H1 (cell line): ENCODE measurements around the gene TLCD3A. TPM values are rescaled to one million over a fixed set of nuclear protein-coding genes. Genes with fewer than 3 reads are reported as not detected.

Source experiments
- CTCF ChIA-PET: fragments of 300-600 bp; sonication (Branson Sonifier 250); formaldehyde crosslinking; loops from one replicate; lab custom pipeline; 2021; ENCODE audit not compliant: partially characterized antibody; lab: Charles Lee
- POLR2A ChIA-PET: fragments of 300-600 bp; sonication (Branson Sonifier 250); formaldehyde crosslinking; loops from one replicate; lab custom pipeline; 2021; ENCODE audit warnings: inconsistent platforms; ENCODE audit not compliant: partially characterized antibody; lab: Charles Lee
- DNase-seq, 2 experiments: peaks; one replicate each; pipeline versions ENCODE4 v3.0.0 to v3.0.0-alpha.2; 2010 to 2022; ENCODE audit warnings: low spot score in 2 of 2, low read depth in 1 of 2, mixed read lengths in 1 of 2
- FAIRE-seq: peaks from 2 replicates; lab custom pipeline; 2011; peaks lifted over from hg19 to GRCh38; lab: Jason Lieb, UNC
- H2AFZ ChIP-seq: 2 replicates; pipeline ENCODE4 v1.8.1; 2012; ENCODE audit warnings: low read length, inconsistent platforms
- H2AK5ac ChIP-seq: 2 replicates; pipeline ENCODE4 v1.6.1; 2013; ENCODE audit warnings: low read depth, low read length
- H2BK120ac ChIP-seq: replicated peaks from 2 replicates; pipeline ENCODE3; 2013; ENCODE audit warnings: low read depth, low read length, inconsistent platforms
- H2BK12ac ChIP-seq: 2 replicates; pipeline ENCODE4 v1.6.1; 2013; ENCODE audit warnings: low read depth, low read length
- H2BK15ac ChIP-seq: 2 replicates; pipeline ENCODE4 v1.6.1; 2013; ENCODE audit warnings: low read length
- H2BK20ac ChIP-seq: 2 replicates; pipeline ENCODE4 v1.6.1; 2013; ENCODE audit warnings: low read length
- H2BK5ac ChIP-seq: 2 replicates; pipeline ENCODE4 v1.6.1; 2013; ENCODE audit warnings: low read depth, low read length
- H3K14ac ChIP-seq: 2 replicates; pipeline ENCODE4 v1.6.1; 2013; ENCODE audit warnings: inconsistent platforms; ENCODE audit not compliant: insufficient read length
- H3K18ac ChIP-seq: 2 replicates; pipeline ENCODE4 v1.6.1; 2013; ENCODE audit warnings: low read length; ENCODE audit errors: extremely low read depth
- H3K23ac ChIP-seq: 2 replicates; pipeline ENCODE4 v1.6.1; 2013; ENCODE audit warnings: inconsistent platforms; ENCODE audit not compliant: insufficient read length
- H3K23me2 ChIP-seq: 2 replicates; pipeline ENCODE4 v1.6.1; 2013; ENCODE audit warnings: low read depth, low read length
- H3K27ac ChIP-seq: 2 replicates; pipeline ENCODE4 v1.6.1; 2011; ENCODE audit warnings: low read depth, low read length, inconsistent platforms
- H3K27me3 ChIP-seq, 4 experiments: replicated peaks in 1 of 4; 1 replicate in 1 of 4; 2 replicates in 3 of 4; pipeline versions ENCODE4 v1.6.1 to v1.8.1; 2011 to 2013; ENCODE audit warnings: low read length in 3 of 4, mild to moderate bottlenecking in 3 of 4, inconsistent platforms in 2 of 4, mixed read lengths in 2 of 4, moderate library complexity in 1 of 4; ENCODE audit not compliant: control insufficient read depth in 3 of 4, insufficient read depth in 3 of 4; ENCODE audit errors: extremely low read depth in 1 of 4
- H3K36me3 ChIP-seq, 4 experiments: 2 replicates each; pipeline versions ENCODE4 v1.6.1 to v1.8.1; 2011 to 2013; ENCODE audit warnings: mild to moderate bottlenecking in 4 of 4, low read length in 3 of 4, moderate library complexity in 2 of 4, control low read depth in 1 of 4, inconsistent platforms in 1 of 4; ENCODE audit not compliant: insufficient read depth in 4 of 4, control insufficient read depth in 2 of 4
- H3K4ac ChIP-seq: replicated peaks from 2 replicates; pipeline ENCODE3; 2013; ENCODE audit warnings: low read length, low read depth, mixed read lengths, inconsistent platforms; ENCODE audit not compliant: insufficient read length
- H3K4me1 ChIP-seq, 4 experiments: replicated peaks in 1 of 4; 1 replicate in 1 of 4; 2 replicates in 3 of 4; pipeline versions ENCODE4 v1.6.1 to v1.8.1; 2011 to 2013; ENCODE audit warnings: low read length in 3 of 4, inconsistent platforms in 2 of 4, mixed read lengths in 1 of 4; ENCODE audit not compliant: insufficient read depth in 4 of 4, control insufficient read depth in 3 of 4
- H3K4me2 ChIP-seq, 2 experiments: 2 replicates each; pipeline versions ENCODE4 v1.6.1 to v1.8.1; 2011 to 2013; ENCODE audit warnings: low read depth in 2 of 2, low read length in 2 of 2, control low read depth in 1 of 2, inconsistent platforms in 1 of 2, mild to moderate bottlenecking in 1 of 2; ENCODE audit not compliant: insufficient read depth in 1 of 2
- H3K4me3 ChIP-seq, 4 experiments: fragments of 200-600, 300-600 bp in 1 of 4; sonication (generic), shearing (Covaris generic), sonication (Bioruptor Twin) in 1 of 4; 2 replicates each; pipeline versions ENCODE4 v1.5.1 to v1.8.1; 2011 to 2016; ENCODE audit warnings: low read length in 4 of 4, low read depth in 3 of 4, control low read depth in 2 of 4, inconsistent platforms in 2 of 4, mild to moderate bottlenecking in 2 of 4, mixed read lengths in 1 of 4, moderate library complexity in 1 of 4; ENCODE audit not compliant: insufficient read depth in 2 of 4; ENCODE audit errors: extremely low read depth in 1 of 4
- H3K56ac ChIP-seq: replicated peaks from 2 replicates; pipeline ENCODE3; 2013; ENCODE audit warnings: low read depth, mild to moderate bottlenecking, mixed read lengths, low read length, inconsistent platforms; ENCODE audit not compliant: insufficient read length
- H3K79me1 ChIP-seq: 2 replicates; pipeline ENCODE4 v1.6.1; 2013; ENCODE audit warnings: low read depth, low read length, control low read depth
- H3K79me2 ChIP-seq, 2 experiments: 2 replicates each; pipeline versions ENCODE4 v1.6.1 to v1.8.1; 2012 to 2013; ENCODE audit warnings: low read length in 2 of 2, mild to moderate bottlenecking in 2 of 2, inconsistent platforms in 1 of 2; ENCODE audit not compliant: insufficient read depth in 2 of 2, control insufficient read depth in 1 of 2
- H3K9ac ChIP-seq, 4 experiments: replicated peaks in 1 of 4; 1 replicate in 1 of 4; 2 replicates in 3 of 4; pipeline versions ENCODE4 v1.6.1 to v1.8.1; 2011 to 2013; ENCODE audit warnings: low read depth in 3 of 4, low read length in 3 of 4, control low read depth in 2 of 4, mild to moderate bottlenecking in 2 of 4, moderate library complexity in 2 of 4, inconsistent platforms in 1 of 4; ENCODE audit errors: extremely low read depth in 1 of 4
- H3K9me3 ChIP-seq, 2 experiments: 2 replicates each; pipeline versions ENCODE4 v1.6.1 to v1.8.1; 2012 to 2013; ENCODE audit warnings: mild to moderate bottlenecking in 2 of 2, moderate library complexity in 2 of 2, control low read depth in 1 of 2, inconsistent platforms in 1 of 2, low read depth in 1 of 2, low read length in 1 of 2, mixed read lengths in 1 of 2; ENCODE audit not compliant: insufficient read depth in 2 of 2
- H4K20me1 ChIP-seq, 2 experiments: replicated peaks in 1 of 2; 2 replicates each; pipeline versions ENCODE3 to v1.8.1; 2011 to 2013; ENCODE audit warnings: inconsistent platforms in 2 of 2, low read length in 2 of 2, mild to moderate bottlenecking in 1 of 2; ENCODE audit not compliant: insufficient read depth in 2 of 2, control insufficient read depth in 1 of 2
- H4K5ac ChIP-seq: 2 replicates; pipeline ENCODE4 v1.6.1; 2013; ENCODE audit warnings: low read length, low read depth, mixed read lengths, inconsistent platforms; ENCODE audit not compliant: insufficient read length
- H4K8ac ChIP-seq: 2 replicates; pipeline ENCODE4 v1.8.0; 2013; ENCODE audit warnings: mild to moderate bottlenecking, moderate library complexity, low read length, inconsistent platforms; ENCODE audit not compliant: insufficient read depth; ENCODE audit errors: extremely low read depth
- H4K91ac ChIP-seq: replicated peaks from 2 replicates; pipeline ENCODE3; 2013; ENCODE audit warnings: low read length, mixed read lengths, inconsistent platforms; ENCODE audit not compliant: insufficient read length
- ATF3 ChIP-seq: IDR thresholded peaks from 2 replicates; pipeline ENCODE4 v1.6.1; 2011; ENCODE audit warnings: low read depth, mild to moderate bottlenecking, low read length; ENCODE audit not compliant: insufficient read depth
- HDAC2 ChIP-seq, 2 experiments: fragments of 300-600 bp in 1 of 2; sonication (generic) in 1 of 2; IDR thresholded peaks; 2 replicates each; pipeline ENCODE4 v1.6.1; 2011 to 2012; ENCODE audit warnings: low read depth in 2 of 2, low read length in 2 of 2, mild to moderate bottlenecking in 2 of 2, moderate library complexity in 2 of 2, borderline replicate concordance in 1 of 2, inconsistent platforms in 1 of 2
- NANOG ChIP-seq: IDR thresholded peaks from 2 replicates; pipeline ENCODE4 v1.6.1; 2011; ENCODE audit warnings: low read length, low read depth, mild to moderate bottlenecking, inconsistent platforms; ENCODE audit not compliant: insufficient read depth, poor library complexity, severe bottlenecking
- SIN3A ChIP-seq, 2 experiments: IDR thresholded peaks in 1 of 2; conservative IDR thresholded peaks in 1 of 2; 2 replicates each; pipeline ENCODE4 v1.6.1; 2011 to 2012; ENCODE audit warnings: low read length in 2 of 2, improper control_type of control experiment in 1 of 2, low read depth in 1 of 2, mild to moderate bottlenecking in 1 of 2
- SRF ChIP-seq: IDR thresholded peaks from 2 replicates; pipeline ENCODE4 v1.6.1; 2011; ENCODE audit warnings: mild to moderate bottlenecking, low read depth, low read length, moderate library complexity
- USF2 ChIP-seq: IDR thresholded peaks from 2 replicates; pipeline ENCODE4 v1.6.1; 2011; ENCODE audit warnings: low read length, improper control_type of control experiment
- WGBS, 2 experiments: shearing (Covaris generic) in 1 of 2; methylation state at CpG; one replicate each; pipeline versions ENCODE4 v1.1.6 to v1.1.7; 2013 to 2015; ENCODE audit warnings: low lambda C conversion rate in 2 of 2, mixed read lengths in 2 of 2, inconsistent platforms in 1 of 2, low coverage in 1 of 2, missing lambda C conversion rate in 1 of 2; ENCODE audit not compliant: insufficient replicate concordance in 2 of 2, insufficient coverage in 1 of 2, insufficient read length in 1 of 2; ENCODE audit errors: extremely low coverage in 1 of 2, missing lambda C conversion rate in 1 of 2; 5-methylcytosine and 5-hydroxymethylcytosine counted together
- polyA plus RNA-seq, 7 experiments: library from polyadenylated mRNA; depleted of rRNA in 3 of 7; stranded (reverse) in 5 of 7; unstranded in 2 of 7; fragments of >200 nt in 5 of 7; fragments of 200-250 nt in 2 of 7; gene quantifications; 1 replicate in 5 of 7; 2 replicates in 1 of 7; 4 replicates in 1 of 7; pipeline versions ENCODE4 v1.2.1 to v1.2.3, GENCODE V29; 2011 to 2013; ENCODE audit warnings: missing spikeins in 2 of 7, mixed read lengths in 2 of 7
- total RNA-seq: library from RNA; stranded (reverse); fragmentation: NEBNext Ultra II Directional; extraction: Animal tissue kit (Norgen Biotek cat#: 25700); gene quantifications from 2 replicates; pipeline ENCODE4 v1.2.1, GENCODE V29; 2021

The TLCD3A gene
- total and polyA plus RNA-seq, 2 of the 8 experiments (the other 6 are each of a cell fraction or from before 2014, with no cell fraction given), result 26.1 to 48.8 TPM

GRCh38 chr17:753418-753817, 21.0 kb downstream of the TLCD3A start:
- no peak overlapping the region for H4K8ac ChIP-seq
- H3K79me1 ChIP-seq, result peaks cover 10% of the 10 kb centered on the region
- no peak overlapping the region for H3K56ac ChIP-seq
- H3K4me2 ChIP-seq, result no peak overlapping the region; a peak in 1 of 4 replicates
- FAIRE-seq (no peak), DNase-seq (no peak)
- H3K27ac ChIP-seq, result no peak overlapping the region
- H2AFZ ChIP-seq, result no peak overlapping the region
- ChIA-PET POLR2A (interaction anchor here (0.9 to 5.1 kb wide), 6 partner anchors 16 to 148 kb away, joined by 3 to 44 read pairs (median 3); partner anchors contain the start of genes GLOD4 and MRM3), CTCF (interaction anchor here (0.6 to 1.5 kb wide), 5 partner anchors 23 to 243 kb away, joined by 3 to 5 read pairs (median 3); partner anchors contain the start of genes NXN and TIMM22)
- no peak for TF ChIP-seq NANOG
- no peak for TF ChIP-seq ATF3
- no peak for TF ChIP-seq USF2
- TF ChIP-seq SRF, result no peak
- TF ChIP-seq SIN3A (conservative IDR thresholded peaks at IDR 0.05 in 1 of 2, IDR thresholded peaks at IDR 0.05 in 1 of 2; ENCODE audit: low read depth in 1 of 2, low read length in 2 of 2), result no peak
- no peak for TF ChIP-seq HDAC2 (IDR thresholded peaks at IDR 0.05; ENCODE audit: borderline replicate concordance in 1 of 2, low read depth in 2 of 2, low read length in 2 of 2)
- H3K4ac ChIP-seq, result no peak overlapping the region
- H3K9ac ChIP-seq, result no peak overlapping the region
- H3K36me3 ChIP-seq, result peaks cover 0 to 18% (median 10%) of the 10 kb centered on the region in 4 experiments; a peak in 5 of 8 replicates
- H4K5ac ChIP-seq, result no peak overlapping the region
- H2BK5ac ChIP-seq, result no peak overlapping the region
- H3K27me3 ChIP-seq, result no peaks in the 10 kb centered on the region
- H2BK15ac ChIP-seq, result no peak overlapping the region
- H2AK5ac ChIP-seq, result no peak overlapping the region
- no peak overlapping the region for H4K91ac ChIP-seq
- H3K4me3 ChIP-seq, result no peak overlapping the region
- no peak overlapping the region for H3K18ac ChIP-seq
- H4K20me1 ChIP-seq, result peaks cover 0 to 4% of the 10 kb centered on the region in 2 experiments
- 96% methylated on average over 13 of the region's 13 CpGs; no CpG with 5 or more reads in 1 of the 2 experiments for WGBS, 2 experiments
- no peak overlapping the region for H2BK120ac ChIP-seq
- H3K14ac ChIP-seq, result no peak overlapping the region
- peaks cover 4 to 7% of the 10 kb centered on the region in 2 experiments; a peak in 2 of 4 replicates for H3K9me3 ChIP-seq
- peaks cover 3 to 28% of the 10 kb centered on the region in 2 experiments; a peak in 3 of 4 replicates for H3K79me2 ChIP-seq
- peaks cover 2 to 11% (median 7%) of the 10 kb centered on the region in 4 experiments; a peak in 6 of 7 replicates for H3K4me1 ChIP-seq
- H2BK12ac ChIP-seq, result no peak overlapping the region
- peaks cover 11% of the 10 kb centered on the region for H3K23me2 ChIP-seq
- no peak overlapping the region for H3K23ac ChIP-seq
- no peak overlapping the region for H2BK20ac ChIP-seq
